CD4-positive, alpha-beta T cell treated with Interleukin-10 for 1 hour (primary cell): Measurements from ENCODE around the gene CDY2B.
"Not testable (repeated sequence)": the region's sequence is repeated elsewhere in the genome, so short reads cannot be mapped to it uniquely, and the experiment has no call there.

Experiments
- DNase-seq: peaks from one replicate; pipeline ENCODE4 v3.0.0-alpha.2; 2020

Gene CDY2B, protein sequence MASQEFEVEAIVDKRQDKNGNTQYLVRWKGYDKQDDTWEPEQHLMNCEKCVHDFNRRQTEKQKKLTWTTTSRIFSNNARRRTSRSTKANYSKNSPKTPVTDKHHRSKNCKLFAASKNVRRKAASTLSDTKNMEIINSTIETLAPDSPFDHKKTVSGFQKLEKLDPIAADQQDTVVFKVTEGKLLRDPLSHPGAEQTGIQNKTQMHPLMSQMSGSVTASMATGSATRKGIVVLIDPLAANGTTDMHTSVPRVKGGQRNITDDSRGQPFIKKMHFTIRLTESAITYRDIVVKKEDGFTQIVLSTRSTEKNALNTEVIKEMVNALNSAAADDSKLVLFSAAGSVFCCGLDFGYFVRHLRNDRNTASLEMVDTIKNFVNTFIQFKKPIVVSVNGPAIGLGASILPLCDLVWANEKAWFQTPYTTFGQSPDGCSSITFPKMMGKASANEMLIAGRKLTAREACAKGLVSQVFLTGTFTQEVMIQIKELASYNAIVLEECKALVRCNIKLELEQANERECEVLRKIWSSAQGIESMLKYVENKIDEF

DNA sequence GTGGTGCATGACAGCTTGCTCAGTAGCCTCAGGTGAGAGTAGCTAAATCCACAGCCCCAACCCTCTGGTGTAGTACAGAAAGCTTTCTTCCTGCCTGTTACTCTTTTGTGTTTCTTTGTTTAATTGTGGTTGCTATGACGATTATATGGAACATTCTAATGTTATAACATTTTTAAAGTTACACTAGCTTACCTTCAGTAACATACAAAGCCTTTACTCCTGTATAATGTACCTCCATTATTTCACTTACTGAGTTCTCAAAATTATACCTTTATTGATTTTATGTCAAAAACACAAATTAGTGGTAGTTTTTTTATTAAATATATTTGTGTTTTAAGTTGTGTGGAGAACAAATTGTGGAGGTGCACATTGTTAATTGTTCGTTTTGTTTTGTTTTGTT lies at the start of gene CDY2B:
TSS of gene CDY2B (minus strand) at position 101 of the 400 bp plus-strand sequence. CDS start 328 bp downstream, outside the sequence.
- DNase-seq, result not testable (repeated sequence)

DNA sequence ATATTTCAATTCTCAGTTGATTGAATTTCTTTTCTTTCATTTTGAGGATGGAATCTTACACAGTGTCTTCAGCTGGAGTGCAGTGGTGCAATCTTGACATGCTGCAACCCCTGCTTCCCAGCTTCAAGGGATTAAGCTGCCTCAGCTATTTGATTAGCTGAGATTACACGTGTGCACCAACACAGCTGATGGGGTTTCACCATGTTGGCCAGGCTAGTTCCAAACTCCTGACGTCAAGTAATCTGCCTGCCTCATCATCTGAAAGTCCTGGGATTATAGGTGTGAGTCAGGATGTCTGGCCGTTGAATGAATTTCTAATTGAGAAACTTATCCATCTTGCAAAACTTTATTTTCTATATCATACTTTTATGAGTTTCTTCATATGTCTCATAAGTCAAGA lies 28.0 kb upstream of the CDY2B start:
- DNase-seq, result not testable (repeated sequence)

DNA sequence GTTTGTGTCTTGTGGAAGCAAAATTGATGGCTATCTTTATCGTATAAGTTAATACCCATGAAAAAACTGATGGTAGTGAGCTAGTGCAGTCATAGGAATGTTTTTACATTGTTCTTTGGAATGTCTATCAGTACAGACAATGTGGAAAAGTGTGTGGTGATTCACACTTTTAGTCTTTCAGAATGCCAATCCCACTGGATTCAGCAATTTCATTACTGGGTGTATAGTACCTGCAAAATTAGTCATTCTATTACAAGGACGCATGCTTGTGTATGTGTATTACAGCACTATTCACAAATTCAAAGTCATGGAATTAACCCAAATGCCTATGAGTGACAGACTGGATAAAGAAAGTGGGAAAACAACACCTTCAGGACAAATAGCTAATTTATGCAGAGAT lies 27.3 kb upstream of the CDY2B start:
- DNase-seq, result not testable (repeated sequence)

DNA sequence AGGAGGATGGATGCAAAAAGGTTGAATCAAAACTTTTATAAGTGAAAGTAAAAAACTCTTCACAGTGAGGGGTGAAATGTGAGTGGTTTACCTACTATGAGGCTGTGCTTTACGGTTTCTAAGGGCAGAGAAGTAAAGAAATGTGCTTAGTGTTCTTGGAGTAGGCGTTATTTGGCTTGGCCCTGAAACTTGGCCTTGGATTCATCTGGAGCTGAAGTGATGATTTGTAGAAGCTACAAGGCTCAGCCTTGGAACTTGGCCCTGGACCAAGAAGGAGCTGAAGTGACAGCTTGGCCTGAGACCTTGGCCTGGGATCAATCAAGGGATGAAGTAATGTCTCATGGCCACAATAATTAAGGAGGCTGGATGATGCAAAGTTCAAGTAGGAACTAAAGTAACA lies 1.7 kb upstream of the CDY2B start:
- DNase-seq, result not testable (repeated sequence)

DNA sequence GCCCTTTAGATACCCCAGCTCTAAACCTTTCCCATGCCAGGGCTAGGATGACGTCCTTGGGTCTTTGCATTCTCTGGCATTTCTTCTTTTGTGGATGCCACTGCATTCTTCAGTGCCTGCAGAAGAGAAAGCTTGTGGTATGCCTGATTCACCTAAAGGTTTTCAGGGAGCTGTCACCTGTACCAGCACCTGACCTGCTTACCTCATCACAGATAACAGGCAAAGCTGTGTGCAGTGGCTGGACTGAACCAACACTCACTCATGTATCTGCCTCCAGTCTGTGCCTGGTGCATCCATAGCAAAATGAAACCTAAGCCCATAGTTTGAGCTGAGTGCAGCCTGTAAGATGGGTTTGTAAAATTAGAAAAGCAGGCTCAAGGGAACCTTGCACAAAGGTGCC lies 3.3 kb downstream of the CDY2B start:
- not testable (repeated sequence) for DNase-seq

DNA sequence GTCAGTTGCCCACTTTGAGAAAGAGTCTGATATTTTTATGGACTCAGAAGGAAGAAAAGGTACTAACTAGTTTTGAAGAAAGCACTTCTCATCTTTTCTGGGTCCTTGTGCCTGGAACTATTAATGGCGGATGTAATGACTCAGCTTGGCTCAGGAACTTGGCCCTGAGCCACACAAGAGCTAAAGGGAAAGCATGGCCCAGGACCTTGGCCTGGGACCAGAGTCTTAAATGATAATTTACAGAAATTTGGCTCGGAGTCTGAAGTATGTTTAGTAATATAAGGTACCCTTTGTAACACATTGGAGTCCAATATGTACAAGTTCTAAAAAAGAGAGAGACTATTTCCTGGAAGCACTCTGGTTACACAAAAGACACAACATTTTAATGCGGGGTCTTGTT lies 4.6 kb downstream of the CDY2B start:
- DNase-seq, result not testable (repeated sequence)

DNA sequence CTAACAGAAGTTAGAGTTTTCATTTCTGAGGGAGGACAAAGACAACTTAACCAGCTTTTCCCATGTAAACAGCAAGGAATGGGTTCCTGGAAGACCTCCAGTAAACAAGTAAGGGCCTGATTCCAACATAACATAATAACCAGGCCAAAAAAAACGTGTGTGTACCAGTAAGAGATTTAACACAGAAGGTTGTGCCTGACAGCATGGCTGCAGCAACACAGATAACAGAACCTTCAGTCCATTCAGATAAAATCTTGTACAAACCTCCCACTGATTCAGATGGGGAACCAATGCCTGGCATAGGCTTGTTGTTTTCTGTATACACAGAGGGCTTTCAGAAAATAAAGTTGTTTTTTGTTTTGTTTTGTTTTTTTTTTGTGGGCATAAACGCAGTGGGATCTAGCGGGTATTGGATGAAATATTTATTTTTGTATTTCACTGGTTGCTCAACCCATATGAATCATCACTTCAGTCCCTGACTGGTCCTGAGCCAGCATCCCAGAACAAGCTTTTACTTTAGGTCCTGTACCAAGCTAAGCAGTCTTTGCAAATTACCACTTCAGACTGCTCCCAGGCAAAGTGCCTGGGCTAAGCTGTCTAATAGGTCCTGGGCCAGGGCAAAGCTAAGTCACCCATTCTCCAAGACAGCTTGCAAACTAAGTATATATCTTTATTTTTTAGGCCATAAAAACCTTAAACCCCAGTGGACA lies 8.7 kb downstream of the CDY2B start:
- DNase-seq, result not testable (repeated sequence)

DNA sequence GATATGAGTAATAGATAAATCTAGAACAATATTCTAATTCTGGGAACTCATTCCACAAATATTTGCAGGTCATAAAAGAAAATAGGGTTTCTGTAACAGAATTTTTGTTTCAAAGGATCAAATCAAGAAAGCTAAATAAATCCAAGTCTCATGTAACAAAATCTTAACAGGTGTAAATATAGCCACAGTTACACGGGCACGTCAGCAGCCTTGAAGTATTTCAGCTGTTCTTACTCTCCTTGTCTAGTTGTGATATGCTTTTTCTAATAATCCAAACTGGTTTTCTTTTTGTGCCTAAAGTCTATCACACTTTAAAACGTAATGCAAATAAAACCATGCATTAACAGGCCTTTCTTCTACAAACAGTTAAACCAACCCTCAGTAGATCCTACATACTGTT lies 9.3 kb downstream of the CDY2B start:
- not testable (repeated sequence) for DNase-seq

DNA sequence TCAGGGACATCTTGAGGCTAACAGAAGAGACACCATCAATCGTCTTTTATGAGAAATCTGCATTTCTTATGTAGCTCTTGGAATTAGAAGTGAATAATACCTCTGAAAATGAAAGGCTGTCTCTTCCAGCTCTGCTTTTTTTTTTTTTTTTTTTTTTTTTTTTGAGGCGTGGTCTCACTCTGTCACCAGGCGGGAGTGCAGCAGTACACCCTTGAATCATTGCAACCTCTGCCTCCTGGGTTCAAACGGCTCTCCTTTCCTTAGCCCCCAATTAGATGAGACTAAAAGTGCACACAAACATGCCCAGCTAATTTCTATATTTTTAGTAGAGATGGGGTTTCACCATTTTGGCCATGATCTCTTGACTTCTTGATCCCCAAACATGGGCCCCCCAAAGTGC lies 12.2 kb downstream of the CDY2B start:
- not testable (repeated sequence) for DNase-seq

DNA sequence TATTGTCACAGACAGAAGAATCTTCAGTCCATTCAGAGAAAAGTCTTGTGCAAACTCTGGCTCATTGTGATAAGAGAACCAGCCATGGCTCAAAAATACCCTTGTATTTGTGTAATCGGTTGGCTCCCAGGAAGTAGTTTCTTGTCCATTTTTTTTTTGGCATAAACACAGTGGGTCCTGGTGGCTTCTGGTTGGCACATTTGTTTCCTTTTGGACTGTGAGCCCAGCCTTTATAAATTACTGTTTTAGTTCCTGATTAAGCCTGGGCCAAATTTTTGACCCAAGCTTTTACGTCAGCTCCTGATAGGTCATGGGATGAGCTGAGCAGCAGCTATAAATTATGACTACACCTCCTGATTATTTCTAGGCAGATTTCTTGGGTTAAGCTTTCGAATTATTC lies 19.4 kb downstream of the CDY2B start:
- DNase-seq, result not testable (repeated sequence)

DNA sequence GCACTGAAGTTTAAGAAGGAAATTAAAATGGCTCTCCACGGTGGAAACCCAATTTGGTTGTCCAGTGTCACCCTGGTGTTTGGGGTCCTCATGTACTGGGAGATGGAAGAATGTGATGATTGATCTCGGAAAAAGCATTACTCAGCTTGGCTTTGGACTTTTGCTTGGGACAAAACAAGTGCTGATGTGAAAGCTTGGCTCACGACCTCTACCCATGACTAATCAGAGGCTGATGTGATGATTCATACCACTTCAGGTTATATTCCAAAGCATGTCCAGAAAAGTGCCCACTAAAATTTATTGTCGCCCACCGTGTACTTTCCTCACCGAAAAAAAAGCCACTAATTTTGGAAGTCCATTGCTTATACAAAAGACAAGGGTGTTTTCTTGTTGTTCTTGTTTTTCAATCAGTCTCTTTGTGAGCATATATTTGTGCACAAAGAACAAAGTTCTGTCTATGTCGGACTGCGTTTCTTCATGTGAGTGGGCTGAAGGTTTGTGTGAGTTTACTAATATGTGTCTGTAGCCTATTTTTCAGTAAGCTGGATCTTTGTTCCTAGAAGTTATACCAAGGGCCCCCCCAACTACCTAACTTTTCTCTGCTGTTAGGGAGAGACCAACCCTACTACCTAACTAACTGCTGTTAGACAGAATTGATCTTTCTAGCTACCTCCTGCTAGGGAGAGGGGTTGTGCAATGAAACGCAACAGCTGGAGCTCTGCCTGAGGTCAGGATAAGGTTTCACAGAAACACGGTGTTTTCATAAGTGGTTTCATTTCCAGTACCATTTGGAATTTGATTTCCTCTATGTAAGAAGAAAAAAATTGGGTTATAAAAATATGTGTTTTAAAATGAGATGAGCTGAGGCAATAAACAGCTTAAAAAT lies 22.8 kb downstream of the CDY2B start:
- not testable (repeated sequence) for DNase-seq

DNA sequence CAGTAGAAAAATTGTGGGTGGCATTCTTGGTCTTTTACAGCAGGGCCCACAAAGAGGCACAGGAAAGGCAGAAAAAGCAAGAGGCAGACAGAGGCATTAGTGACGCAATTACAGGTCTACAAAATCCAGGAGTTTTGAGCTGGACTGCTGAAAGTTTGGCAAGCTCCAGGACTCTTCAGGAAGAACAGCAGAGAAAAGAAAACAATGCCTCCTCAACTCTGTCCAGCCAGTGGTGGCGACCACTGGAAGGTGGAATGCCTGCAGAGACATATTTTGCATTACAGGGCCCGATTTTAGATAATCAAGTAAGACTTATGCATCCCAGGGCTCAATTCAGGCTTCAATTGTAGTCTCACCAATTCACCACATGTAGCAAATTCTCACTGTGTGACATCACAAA lies 23.5 kb downstream of the CDY2B start:
- not testable (repeated sequence) for DNase-seq

DNA sequence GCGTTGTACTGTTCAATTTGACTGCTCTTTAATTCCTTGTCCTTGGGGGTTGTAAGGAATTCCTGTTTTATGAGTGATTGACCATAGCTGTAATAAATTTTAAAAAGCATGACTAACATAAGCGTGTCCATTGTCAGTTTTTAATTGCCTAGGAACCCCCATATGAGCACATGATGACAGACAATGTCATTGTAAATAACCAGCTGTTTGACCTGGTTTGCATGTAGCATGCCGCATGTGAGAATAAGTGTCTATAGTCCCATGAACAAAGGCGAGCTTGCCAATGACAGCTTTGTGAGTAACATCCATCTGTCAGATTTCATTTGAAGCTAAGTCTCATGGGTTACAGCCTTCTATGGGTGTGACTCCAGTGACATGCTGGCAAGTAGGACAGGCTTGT lies 30.9 kb downstream of the CDY2B start:
- DNase-seq, result not testable (repeated sequence)

DNA sequence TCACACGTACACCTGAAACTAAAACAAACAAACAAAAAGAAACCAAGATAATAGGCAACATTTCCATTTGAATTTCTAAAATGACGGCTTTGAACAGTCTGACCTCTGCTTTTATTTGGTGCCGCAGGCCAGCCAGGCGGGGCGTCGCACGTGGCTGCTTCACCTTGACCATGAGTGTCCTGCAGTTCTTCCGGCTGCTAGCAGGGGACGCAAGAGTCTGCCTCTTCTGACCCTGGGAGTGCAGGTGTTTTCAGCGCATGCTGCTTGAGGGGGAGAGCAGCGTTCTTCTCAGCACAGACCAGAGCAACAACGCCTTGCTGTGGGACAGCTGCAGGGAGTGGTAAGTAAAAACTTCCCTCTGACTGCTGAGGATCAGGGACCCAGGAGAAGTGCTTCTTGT lies 47.9 kb downstream of the CDY2B start:
- DNase-seq, result not testable (repeated sequence)
